ENCODE measurements around the gene LAX1. TPM values are rescaled to one million over a fixed set of nuclear protein-coding genes. Genes with fewer than 3 reads are reported as not detected.

Gene LAX1
- total RNA-seq, 1 donor from 2014 or later, result not detected

GRCh38 chr1:203799157-203799556 lies 34.2 kb downstream of the LAX1 start:
- DNase-seq (ENCODE audit: low spot score in 2 of 2) (no peak), FAIRE-seq (no peak)

- no peak for DNase-seq (ENCODE audit: low spot score in 2 of 2)
- no peak for FAIRE-seq
Observed at GRCh38 chr1:203799971-203800370, 35.0 kb downstream of the LAX1 start.

- DNase-seq (ENCODE audit: low spot score in 2 of 2) (no peak), FAIRE-seq (no peak)
Observed at GRCh38 chr1:203805689-203806088, 40.7 kb downstream of the LAX1 start.

- FAIRE-seq, result no peak
- no peak for DNase-seq (ENCODE audit: low spot score in 2 of 2)
Observed at GRCh38 chr1:203807196-203807595, 42.2 kb downstream of the LAX1 start.

GRCh38 chr1:203813581-203814341 lies 48.8 kb downstream of the LAX1 start:
- no peak for FAIRE-seq
- no peak for DNase-seq (ENCODE audit: low spot score in 2 of 2)

- no peak for DNase-seq (ENCODE audit: low spot score in 2 of 2)
- FAIRE-seq, result no peak
Observed at GRCh38 chr1:203818399-203818798, 53.4 kb downstream of the LAX1 start.

- FAIRE-seq (no peak), DNase-seq (ENCODE audit: low spot score in 2 of 2) (no peak)
Observed at GRCh38 chr1:203823306-203823705, 58.3 kb downstream of the LAX1 start.

Small RNAs within 50 kb of the gene (small RNA-seq; reads per million reads assigned to genes)
- gene SNORA77 (539 reads per million, percentile 99 among the genes with 10 or more reads in this experiment), gene ZC3H11A (0.41 reads per million, percentile 29 among the genes with 10 or more reads in this experiment)

Other genes with a start within 250 kb of the LAX1 start
- gene ATP2B4, start 138.4 kb upstream of the LAX1 start, total RNA-seq, result 24.9 TPM
- 4.5 TPM for gene ZBED6, start 30.4 kb downstream of the LAX1 start, total RNA-seq
- 65.2 TPM for gene ZC3H11A, start 30.4 kb downstream of the LAX1 start, total RNA-seq
- 61.1 TPM for gene SNRPE, start 96.4 kb downstream of the LAX1 start, total RNA-seq